Esophagus muscularis mucosa (tissue), 4 donors: ENCODE data around the gene SIGLECL1.

ENCODE experiments used
- EP300 ChIP-seq: sonication (generic); formaldehyde crosslinking; IDR thresholded peaks from one replicate; pipeline ENCODE4 v1.6.1; 2017; ENCODE audit warnings: antibody characterized with exemption
- POLR2A ChIP-seq: fragments of 450-650 bp; IDR thresholded peaks from one replicate; pipeline ENCODE4 v1.6.1; 2017; ENCODE audit warnings: antibody characterized with exemption, moderate library complexity, mild to moderate bottlenecking, low read depth
- POLR2AphosphoS5 ChIP-seq, 2 donors: sonication (generic); formaldehyde crosslinking; IDR thresholded peaks; one replicate each; pipeline ENCODE4 v1.6.1; 2017; ENCODE audit warnings: antibody characterized with exemption in 2 of 2
- TF ChIP-seq, protein P1 (sequence below), 3 experiments: fragments of 200-600 bp in 2 of 3; fragments of 450-650 bp in 1 of 3; sonication (generic) in 2 of 3; IDR thresholded peaks; one replicate each; pipeline ENCODE4 v1.5.1; 2017 to 2019; ENCODE audit warnings: antibody characterized with exemption in 3 of 3, mild to moderate bottlenecking in 2 of 3, moderate library complexity in 1 of 3

DNA sequence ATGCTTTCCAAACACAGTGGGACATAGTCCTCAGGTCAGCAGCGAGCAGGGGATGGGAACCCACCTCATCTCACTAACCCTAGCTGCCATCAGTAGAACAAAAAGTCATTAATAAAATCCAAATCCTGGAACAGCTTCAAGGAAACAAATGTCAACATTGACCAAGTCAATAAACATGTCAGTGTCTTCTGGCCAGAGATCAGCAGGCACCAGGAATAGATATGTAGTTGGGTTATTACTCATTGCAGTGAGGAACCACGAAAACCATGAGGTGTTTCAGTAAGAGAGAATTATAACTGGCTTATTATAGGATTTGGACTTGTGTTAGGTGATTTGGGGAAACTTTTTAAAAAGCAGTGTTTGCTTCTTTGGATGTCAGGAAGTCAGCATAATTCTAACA, 43.1 kb upstream of the SIGLECL1 start:
- TF ChIP-seq, protein P1, sequence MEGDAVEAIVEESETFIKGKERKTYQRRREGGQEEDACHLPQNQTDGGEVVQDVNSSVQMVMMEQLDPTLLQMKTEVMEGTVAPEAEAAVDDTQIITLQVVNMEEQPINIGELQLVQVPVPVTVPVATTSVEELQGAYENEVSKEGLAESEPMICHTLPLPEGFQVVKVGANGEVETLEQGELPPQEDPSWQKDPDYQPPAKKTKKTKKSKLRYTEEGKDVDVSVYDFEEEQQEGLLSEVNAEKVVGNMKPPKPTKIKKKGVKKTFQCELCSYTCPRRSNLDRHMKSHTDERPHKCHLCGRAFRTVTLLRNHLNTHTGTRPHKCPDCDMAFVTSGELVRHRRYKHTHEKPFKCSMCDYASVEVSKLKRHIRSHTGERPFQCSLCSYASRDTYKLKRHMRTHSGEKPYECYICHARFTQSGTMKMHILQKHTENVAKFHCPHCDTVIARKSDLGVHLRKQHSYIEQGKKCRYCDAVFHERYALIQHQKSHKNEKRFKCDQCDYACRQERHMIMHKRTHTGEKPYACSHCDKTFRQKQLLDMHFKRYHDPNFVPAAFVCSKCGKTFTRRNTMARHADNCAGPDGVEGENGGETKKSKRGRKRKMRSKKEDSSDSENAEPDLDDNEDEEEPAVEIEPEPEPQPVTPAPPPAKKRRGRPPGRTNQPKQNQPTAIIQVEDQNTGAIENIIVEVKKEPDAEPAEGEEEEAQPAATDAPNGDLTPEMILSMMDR (IDR thresholded peaks at IDR 0.05): no peak
- TF ChIP-seq POLR2A (no peak), EP300 (no peak), POLR2AphosphoS5 (IDR thresholded peaks at IDR 0.05) (no peak)
